ENCODE results near the gene MGAT4A.

DNA sequence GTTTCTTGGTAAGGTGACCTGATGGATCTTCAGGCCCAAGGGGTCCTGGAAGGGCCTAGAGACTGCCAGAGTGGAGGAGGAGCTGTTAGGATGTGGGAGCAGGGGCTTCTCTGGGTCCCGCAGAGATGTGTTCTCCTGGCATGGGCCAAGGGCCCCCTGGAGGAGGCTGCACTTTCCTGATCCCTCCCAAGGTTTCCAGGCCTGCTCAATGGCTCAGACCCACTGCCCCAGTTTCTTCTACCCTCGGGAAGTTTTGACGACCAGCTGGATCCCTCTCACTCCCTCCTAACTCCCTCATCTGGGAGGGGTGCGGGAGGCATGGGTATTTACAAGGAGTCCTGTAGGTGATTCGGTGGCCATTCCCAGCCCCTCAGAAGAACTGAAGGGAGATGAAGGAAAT, 158.7 kb downstream of the MGAT4A start:
- TF ChIP-seq, protein P1, sequence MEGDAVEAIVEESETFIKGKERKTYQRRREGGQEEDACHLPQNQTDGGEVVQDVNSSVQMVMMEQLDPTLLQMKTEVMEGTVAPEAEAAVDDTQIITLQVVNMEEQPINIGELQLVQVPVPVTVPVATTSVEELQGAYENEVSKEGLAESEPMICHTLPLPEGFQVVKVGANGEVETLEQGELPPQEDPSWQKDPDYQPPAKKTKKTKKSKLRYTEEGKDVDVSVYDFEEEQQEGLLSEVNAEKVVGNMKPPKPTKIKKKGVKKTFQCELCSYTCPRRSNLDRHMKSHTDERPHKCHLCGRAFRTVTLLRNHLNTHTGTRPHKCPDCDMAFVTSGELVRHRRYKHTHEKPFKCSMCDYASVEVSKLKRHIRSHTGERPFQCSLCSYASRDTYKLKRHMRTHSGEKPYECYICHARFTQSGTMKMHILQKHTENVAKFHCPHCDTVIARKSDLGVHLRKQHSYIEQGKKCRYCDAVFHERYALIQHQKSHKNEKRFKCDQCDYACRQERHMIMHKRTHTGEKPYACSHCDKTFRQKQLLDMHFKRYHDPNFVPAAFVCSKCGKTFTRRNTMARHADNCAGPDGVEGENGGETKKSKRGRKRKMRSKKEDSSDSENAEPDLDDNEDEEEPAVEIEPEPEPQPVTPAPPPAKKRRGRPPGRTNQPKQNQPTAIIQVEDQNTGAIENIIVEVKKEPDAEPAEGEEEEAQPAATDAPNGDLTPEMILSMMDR (IDR thresholded peaks at IDR 0.05 in 4 of 5, conservative IDR thresholded peaks at IDR 0.05 in 1 of 5) = no peak
- TF ChIP-seq POLR2A (IDR thresholded peaks at IDR 0.05) = no peak

All from gastrocnemius medialis (tissue), 4 donors.